SK-N-SH (cell line): ENCODE results near the gene SLCO3A1. TPM values are rescaled to one million over a fixed set of nuclear protein-coding genes. Genes with fewer than 3 reads are reported as not detected.

Source experiments
- CTCF ChIA-PET: fragments of 300-600, 350-600 bp; formaldehyde crosslinking; extraction: SDS; loops from one replicate; lab custom pipeline; 2021; lab: Yijun Ruan, JAX
- POLR2A ChIA-PET: fragments of 350-600 bp; sonication (Branson Sonifier 250); formaldehyde crosslinking; extraction: SDS; loops from one replicate; lab custom pipeline; 2020; ENCODE audit warnings: antibody characterized with exemption, inconsistent platforms; lab: Yijun Ruan, JAX
- DNase-seq: peaks from one replicate; pipeline ENCODE4 v3.0.0; 2012
- H2AFZ ChIP-seq: fragments of 200-600 bp; sonication (generic); 2 replicates; pipeline ENCODE4 v1.8.1; 2016; ENCODE audit warnings: antibody characterized with exemption, mild to moderate bottlenecking, low read depth
- H3F3A ChIP-seq: fragments of 200-600 bp; sonication (generic); replicated peaks from 2 replicates; pipeline ENCODE3; 2016; ENCODE audit warnings: antibody characterized with exemption, mild to moderate bottlenecking; ENCODE audit not compliant: insufficient read depth
- H3K27ac ChIP-seq, 2 experiments: fragments of 200-500 bp in 1 of 2; fragments of 200-600 bp in 1 of 2; sonication (Bioruptor generic) in 1 of 2; sonication (generic), shearing (Covaris generic) in 1 of 2; 2 replicates each; pipeline versions ENCODE4 v1.5.1 to v1.6.1; 2014 to 2016; ENCODE audit warnings: low read depth in 2 of 2, inconsistent platforms in 1 of 2, low read length in 1 of 2, mild to moderate bottlenecking in 1 of 2, mixed read lengths in 1 of 2
- H3K27me3 ChIP-seq: fragments of 200-600 bp; sonication (generic), shearing (Covaris generic); 2 replicates; pipeline ENCODE4 v1.6.1; 2016; ENCODE audit warnings: mixed run types; ENCODE audit not compliant: insufficient read depth
- H3K36me3 ChIP-seq, 2 experiments: fragments of 200-500 bp in 1 of 2; fragments of 200-600 bp in 1 of 2; sonication (Bioruptor generic) in 1 of 2; sonication (generic) in 1 of 2; replicated peaks in 1 of 2; 2 replicates each; pipeline versions ENCODE3 to v1.5.1; 2014 to 2016; ENCODE audit warnings: low read length in 1 of 2, mild to moderate bottlenecking in 1 of 2; ENCODE audit not compliant: insufficient read depth in 2 of 2, control insufficient read depth in 1 of 2
- H3K4me1 ChIP-seq, 2 experiments: fragments of 200-500 bp in 1 of 2; fragments of 200-600 bp in 1 of 2; sonication (Bioruptor generic) in 1 of 2; sonication (generic), shearing (Covaris generic) in 1 of 2; 2 replicates each; pipeline versions ENCODE4 v1.5.1 to v1.6.1; 2014 to 2016; ENCODE audit warnings: low read depth in 1 of 2, low read length in 1 of 2, mixed run types in 1 of 2; ENCODE audit not compliant: insufficient read depth in 2 of 2, control insufficient read depth in 1 of 2
- H3K4me2 ChIP-seq: fragments of 200-600 bp; sonication (generic), shearing (Covaris generic); 2 replicates; pipeline ENCODE4 v1.6.1; 2017; ENCODE audit warnings: mixed run types
- H3K4me3 ChIP-seq, 2 experiments: fragments of 200-500 bp in 1 of 2; fragments of 200-600 bp in 1 of 2; sonication (Bioruptor generic) in 1 of 2; sonication (generic), shearing (Covaris generic) in 1 of 2; 2 replicates each; pipeline versions ENCODE4 v1.5.1 to v1.8.1; 2014 to 2016; ENCODE audit warnings: low read depth in 2 of 2, inconsistent platforms in 1 of 2, low read length in 1 of 2, mild to moderate bottlenecking in 1 of 2, mixed read lengths in 1 of 2, moderate library complexity in 1 of 2
- H3K79me2 ChIP-seq: fragments of 200-600 bp; sonication (generic); 2 replicates; pipeline ENCODE4 v1.8.1; 2017; ENCODE audit warnings: mild to moderate bottlenecking; ENCODE audit not compliant: insufficient read depth
- H3K9ac ChIP-seq: fragments of 200-600 bp; sonication (generic); 2 replicates; pipeline ENCODE4 v1.6.1; 2017; ENCODE audit warnings: mixed run types
- H3K9me2 ChIP-seq: fragments of 200-600 bp; sonication (generic); 2 replicates; pipeline ENCODE4 v1.6.1; 2017; ENCODE audit warnings: mixed run types
- H3K9me3 ChIP-seq: fragments of 200-600 bp; sonication (generic); 2 replicates; pipeline ENCODE4 v1.6.1; 2017; ENCODE audit warnings: mixed run types, mild to moderate bottlenecking, moderate library complexity
- H4K20me1 ChIP-seq: fragments of 200-600 bp; sonication (generic); 2 replicates; pipeline ENCODE4 v1.6.1; 2017; ENCODE audit warnings: mild to moderate bottlenecking, mixed run types; ENCODE audit not compliant: insufficient read depth
- CHD2 ChIP-seq: fragments of 150-350 bp; IDR thresholded peaks from 2 replicates; pipeline ENCODE4 v1.6.1; 2018; ENCODE audit warnings: low read length; ENCODE audit not compliant: partially characterized antibody
- ELF1 ChIP-seq: IDR thresholded peaks from 2 replicates; pipeline ENCODE4 v1.4.0; 2012
- EP300 ChIP-seq, 2 experiments: IDR thresholded peaks; 2 replicates each; pipeline versions ENCODE4 v1.4.0 to v1.6.1; 2012; ENCODE audit warnings: borderline replicate concordance in 1 of 2, low read depth in 1 of 2, low read length in 1 of 2
- FOXJ3 ChIP-seq: sonication (generic); formaldehyde crosslinking; IDR thresholded peaks from 2 replicates; pipeline ENCODE4 v1.5.1; 2020; ENCODE audit warnings: mild to moderate bottlenecking, missing genetic modification reagents
- FOXM1 ChIP-seq: IDR thresholded peaks from 2 replicates; pipeline ENCODE4 v1.4.0; 2012; ENCODE audit warnings: low read depth, mild to moderate bottlenecking
- GATA2 ChIP-seq: sonication (generic); formaldehyde crosslinking; IDR thresholded peaks from 2 replicates; pipeline ENCODE4 v1.5.0; 2020; ENCODE audit warnings: mild to moderate bottlenecking, missing genetic modification reagents
- MAX ChIP-seq: IDR thresholded peaks from 2 replicates; pipeline ENCODE4 v1.4.0; 2012; ENCODE audit warnings: low read depth
- NFIC ChIP-seq: IDR thresholded peaks from 2 replicates; pipeline ENCODE4 v1.4.0; 2012; ENCODE audit warnings: borderline replicate concordance
- NRF1 ChIP-seq: IDR thresholded peaks from 2 replicates; pipeline ENCODE4 v1.6.1; 2012; ENCODE audit warnings: low read depth, mild to moderate bottlenecking, low read length
- PBX3 ChIP-seq: IDR thresholded peaks from 2 replicates; pipeline ENCODE4; 2012
- RAD21 ChIP-seq: IDR thresholded peaks from 2 replicates; pipeline ENCODE4 v1.6.1; 2012; ENCODE audit warnings: mild to moderate bottlenecking, low read length
- RCOR1 ChIP-seq: fragments of 150-350 bp; IDR thresholded peaks from 2 replicates; pipeline ENCODE4 v1.6.1; 2017; ENCODE audit warnings: antibody characterized with exemption, low read length
- REST ChIP-seq: IDR thresholded peaks from 2 replicates; pipeline ENCODE4 v1.6.1; 2012; ENCODE audit warnings: mild to moderate bottlenecking, low read depth, low read length, moderate library complexity
- RFX5 ChIP-seq: IDR thresholded peaks from 2 replicates; pipeline ENCODE4 v1.6.1; 2012; ENCODE audit warnings: mild to moderate bottlenecking, improper control_type of control experiment, low read length
- SIN3A ChIP-seq: IDR thresholded peaks from 2 replicates; pipeline ENCODE4 v1.6.1; 2012; ENCODE audit warnings: low read depth, mild to moderate bottlenecking, low read length, moderate library complexity, borderline replicate concordance
- TAF1 ChIP-seq: IDR thresholded peaks from 2 replicates; pipeline ENCODE4 v1.6.1; 2012; ENCODE audit warnings: low read depth, mild to moderate bottlenecking, low read length, moderate library complexity, borderline replicate concordance
- TCF12 ChIP-seq: IDR thresholded peaks from 2 replicates; pipeline ENCODE4 v1.4.0; 2012
- YY1 ChIP-seq: IDR thresholded peaks from 2 replicates; pipeline ENCODE4 v1.4.0; 2012; ENCODE audit warnings: low read depth, mild to moderate bottlenecking
- WGBS: methylation state at CpG from one replicate; pipeline ENCODE4 v1.1.6; 2017; ENCODE audit warnings: low lambda C conversion rate; 5-methylcytosine and 5-hydroxymethylcytosine counted together
- polyA plus RNA-seq, 3 experiments: library from polyadenylated mRNA; depleted of rRNA; stranded (reverse); fragments of >200 nt; gene quantifications; 2 replicates each; pipeline ENCODE4 v1.2.3, GENCODE V29; 2012
- TF ChIP-seq, protein P1 (sequence below): fragments of 200-600 bp; sonication (generic); IDR thresholded peaks from 2 replicates; pipeline ENCODE4 v1.6.1; 2017; ENCODE audit warnings: antibody characterized with exemption, mild to moderate bottlenecking, moderate library complexity
- TF ChIP-seq, protein P2 (sequence below): IDR thresholded peaks from 2 replicates; pipeline ENCODE4 v1.4.0; 2012; ENCODE audit warnings: low read depth, borderline replicate concordance

SLCO3A1 gene
- polyA plus RNA-seq, 1 of the 3 experiments (the other 2 are of a cell fraction), result 19.7 TPM

- ChIA-PET POLR2A (no interaction called here), CTCF (interaction anchor here (6.5 kb wide), 1 partner anchor 16 kb away, joined by 34 read pairs; no protein-coding TSS in a partner anchor)
- WGBS, result 100% methylated on average over 2 of the region's 3 CpGs
- Histone ChIP-seq H3K9me3 (no peaks in the 10 kb centered on the region), H3K4me1 (peaks cover 2 to 3% of the 10 kb centered on the region in 2 experiments; a peak in 2 of 4 replicates), H2AFZ (no peak overlapping the region), H3K36me3 (peaks cover 0 to 2% of the 10 kb centered on the region in 2 experiments), H3K9me2 (no peaks in the 10 kb centered on the region), H3K4me3 (no peak overlapping the region), H3K9ac (no peak overlapping the region), H3K27ac (no peak overlapping the region), H3K4me2 (no peak overlapping the region), H3F3A (peaks cover 2% of the 10 kb centered on the region), H3K79me2 (no peaks in the 10 kb centered on the region), H4K20me1 (no peaks in the 10 kb centered on the region), H3K27me3 (no peaks in the 10 kb centered on the region)
- no peak for TF ChIP-seq TAF1
- no peak for TF ChIP-seq EP300 (IDR thresholded peaks at IDR 0.05; ENCODE audit: borderline replicate concordance in 1 of 2, low read depth in 1 of 2, low read length in 1 of 2)
- no peak for TF ChIP-seq TCF12
- TF ChIP-seq, protein P1, sequence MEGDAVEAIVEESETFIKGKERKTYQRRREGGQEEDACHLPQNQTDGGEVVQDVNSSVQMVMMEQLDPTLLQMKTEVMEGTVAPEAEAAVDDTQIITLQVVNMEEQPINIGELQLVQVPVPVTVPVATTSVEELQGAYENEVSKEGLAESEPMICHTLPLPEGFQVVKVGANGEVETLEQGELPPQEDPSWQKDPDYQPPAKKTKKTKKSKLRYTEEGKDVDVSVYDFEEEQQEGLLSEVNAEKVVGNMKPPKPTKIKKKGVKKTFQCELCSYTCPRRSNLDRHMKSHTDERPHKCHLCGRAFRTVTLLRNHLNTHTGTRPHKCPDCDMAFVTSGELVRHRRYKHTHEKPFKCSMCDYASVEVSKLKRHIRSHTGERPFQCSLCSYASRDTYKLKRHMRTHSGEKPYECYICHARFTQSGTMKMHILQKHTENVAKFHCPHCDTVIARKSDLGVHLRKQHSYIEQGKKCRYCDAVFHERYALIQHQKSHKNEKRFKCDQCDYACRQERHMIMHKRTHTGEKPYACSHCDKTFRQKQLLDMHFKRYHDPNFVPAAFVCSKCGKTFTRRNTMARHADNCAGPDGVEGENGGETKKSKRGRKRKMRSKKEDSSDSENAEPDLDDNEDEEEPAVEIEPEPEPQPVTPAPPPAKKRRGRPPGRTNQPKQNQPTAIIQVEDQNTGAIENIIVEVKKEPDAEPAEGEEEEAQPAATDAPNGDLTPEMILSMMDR, result no peak
- TF ChIP-seq, protein P2, sequence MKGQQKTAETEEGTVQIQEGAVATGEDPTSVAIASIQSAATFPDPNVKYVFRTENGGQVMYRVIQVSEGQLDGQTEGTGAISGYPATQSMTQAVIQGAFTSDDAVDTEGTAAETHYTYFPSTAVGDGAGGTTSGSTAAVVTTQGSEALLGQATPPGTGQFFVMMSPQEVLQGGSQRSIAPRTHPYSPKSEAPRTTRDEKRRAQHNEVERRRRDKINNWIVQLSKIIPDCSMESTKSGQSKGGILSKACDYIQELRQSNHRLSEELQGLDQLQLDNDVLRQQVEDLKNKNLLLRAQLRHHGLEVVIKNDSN, result no peak
- TF ChIP-seq RFX5, result no peak
- no peak for TF ChIP-seq PBX3
- no peak for DNase-seq
These were observed 260.3 kb downstream of the SLCO3A1 start for GRCh38 chr15:92113832-92114231.

DNA sequence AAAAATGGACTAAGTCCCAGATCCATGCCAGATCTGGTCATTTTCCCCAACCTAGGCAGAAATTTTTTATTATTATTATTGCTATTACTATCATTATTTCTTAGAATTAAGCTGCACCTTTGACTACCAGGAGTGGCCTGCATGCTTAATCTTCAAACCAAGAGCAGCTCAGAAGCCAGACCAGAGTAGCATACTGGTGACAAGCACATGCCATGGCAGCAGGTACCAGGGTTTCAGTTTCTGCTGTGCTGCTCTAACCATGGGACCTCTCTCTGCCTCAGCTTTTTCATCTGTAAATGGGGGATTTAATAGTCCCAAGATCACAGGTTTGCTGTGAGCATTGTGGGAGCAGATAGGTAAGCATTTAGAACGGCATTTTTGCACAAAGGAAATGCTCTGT, 262.3 kb downstream of the SLCO3A1 start:
- H3K9ac ChIP-seq, result no peak overlapping the region
- POLR2A ChIA-PET, result no interaction called here
- H3K4me1 ChIP-seq, result peaks cover 2 to 3% of the 10 kb centered on the region in 2 experiments; a peak in 2 of 4 replicates
- no peaks in the 10 kb centered on the region for H3K27me3 ChIP-seq
- CTCF ChIA-PET, result interaction anchor here (0.9 to 6.5 kb wide), 2 partner anchors 18 to 162 kb away, joined by 4 to 34 read pairs; no protein-coding TSS in a partner anchor
- H3K36me3 ChIP-seq, result peaks cover under 1 to 2% of the 10 kb centered on the region in 2 experiments
- no peak overlapping the region for H2AFZ ChIP-seq
- WGBS, result 75% methylated on average over 1 of the region's 1 CpG
- no peak overlapping the region for H3K4me3 ChIP-seq
- H3K27ac ChIP-seq, result no peak overlapping the region
- H3K4me2 ChIP-seq, result no peak overlapping the region
- H4K20me1 ChIP-seq, result no peaks in the 10 kb centered on the region
- peaks cover 2% of the 10 kb centered on the region for H3F3A ChIP-seq
- H3K9me2 ChIP-seq, result no peaks in the 10 kb centered on the region
- H3K79me2 ChIP-seq, result no peaks in the 10 kb centered on the region
- no peaks in the 10 kb centered on the region for H3K9me3 ChIP-seq
- no peak for DNase-seq
- TF ChIP-seq TAF1, result no peak
- TF ChIP-seq TCF12, result no peak
- TF ChIP-seq RFX5, result no peak
- TF ChIP-seq NFIC, result no peak
- TF ChIP-seq FOXJ3 (CRISPR knock-in tag), result no peak
- TF ChIP-seq REST, result no peak
- TF ChIP-seq ELF1, result no peak
- TF ChIP-seq, protein P2, result no peak
- TF ChIP-seq CHD2, result no peak
- no peak for TF ChIP-seq RAD21
- TF ChIP-seq YY1, result no peak
- no peak for TF ChIP-seq GATA2 (CRISPR knock-in tag)
- no peak for TF ChIP-seq FOXM1
- TF ChIP-seq SIN3A, result no peak
- TF ChIP-seq NRF1, result no peak
- TF ChIP-seq MAX, result no peak
- TF ChIP-seq RCOR1, result no peak
